Neural progenitor cell (in vitro differentiated cells): ENCODE measurements around the gene HTR2B. TPM values are rescaled to one million over a fixed set of nuclear protein-coding genes. Genes with fewer than 3 reads are reported as not detected.
"Not testable (repeated sequence)": the region's sequence is repeated elsewhere in the genome, so short reads cannot be mapped to it uniquely, and the experiment has no call there.

ENCODE experiments used
- DNase-seq: peaks from one replicate; pipeline ENCODE4 v3.0.0-alpha.2; 2016; ENCODE audit warnings: low spot score
- H2AFZ ChIP-seq: fragments of 200-600 bp; sonication (generic); replicated peaks from 2 replicates; pipeline ENCODE4 v1.6.1; 2016; ENCODE audit warnings: antibody characterized with exemption
- H3F3A ChIP-seq: fragments of 200-600 bp; sonication (generic); 2 replicates; pipeline ENCODE4 v1.6.1; 2016; ENCODE audit warnings: antibody characterized with exemption, low read depth
- H3K27ac ChIP-seq: fragments of 200-600 bp; sonication (generic); 2 replicates; pipeline ENCODE4 v1.5.1; 2016; ENCODE audit warnings: mild to moderate bottlenecking
- H3K27me3 ChIP-seq: fragments of 200-600 bp; sonication (generic); 2 replicates; pipeline ENCODE4 v1.6.1; 2016; ENCODE audit warnings: mild to moderate bottlenecking, moderate library complexity
- H3K36me3 ChIP-seq: fragments of 200-600 bp; sonication (generic); 2 replicates; pipeline ENCODE4 v1.5.1; 2016
- H3K4me1 ChIP-seq: fragments of 200-600 bp; sonication (generic); 2 replicates; pipeline ENCODE4 v1.6.1; 2016; ENCODE audit warnings: mixed run types
- H3K4me2 ChIP-seq: fragments of 200-600 bp; sonication (generic); 2 replicates; pipeline ENCODE4 v1.6.1; 2016
- H3K4me3 ChIP-seq: fragments of 200-600 bp; sonication (generic); 2 replicates; pipeline ENCODE4 v1.5.1; 2016
- H3K79me2 ChIP-seq: fragments of 200-600 bp; sonication (generic); 2 replicates; pipeline ENCODE4 v1.6.1; 2016; ENCODE audit warnings: low read depth
- H3K9ac ChIP-seq: fragments of 200-600 bp; sonication (generic); 2 replicates; pipeline ENCODE4 v1.6.1; 2016
- H3K9me3 ChIP-seq: fragments of 200-600 bp; sonication (generic); 2 replicates; pipeline ENCODE4 v1.5.1; 2016; ENCODE audit warnings: low read depth
- H4K20me1 ChIP-seq: fragments of 200-600 bp; sonication (generic); 2 replicates; pipeline ENCODE4 v1.6.1; 2016; ENCODE audit warnings: low read depth
- H3K27ac Mint-ChIP-seq: 3 replicates; pipeline ENCODE4 v1.8.0; 2021; ENCODE audit warnings: mixed read lengths
- H3K27me3 Mint-ChIP-seq: 2 replicates; pipeline ENCODE4 v1.8.0; 2022; ENCODE audit warnings: low read depth, mild to moderate bottlenecking, inconsistent platforms, moderate library complexity, mixed read lengths; ENCODE audit not compliant: insufficient read depth
- H3K36me3 Mint-ChIP-seq: 3 replicates; pipeline ENCODE4 v1.8.0; 2021; ENCODE audit warnings: mixed read lengths
- H3K4me1 Mint-ChIP-seq: 3 replicates; pipeline ENCODE4 v1.8.0; 2021; ENCODE audit warnings: mixed read lengths
- H3K4me3 Mint-ChIP-seq: 3 replicates; pipeline ENCODE4 v1.8.0; 2021; ENCODE audit warnings: mild to moderate bottlenecking, moderate library complexity, mixed read lengths
- H3K9me3 Mint-ChIP-seq: 3 replicates; pipeline ENCODE4 v1.8.0; 2020; ENCODE audit warnings: mixed read lengths
- CTCF ChIP-seq: fragments of 200-600 bp; sonication (generic); IDR thresholded peaks from 2 replicates; pipeline ENCODE4 v1.5.1; 2017; ENCODE audit warnings: antibody characterized with exemption, mild to moderate bottlenecking
- EZH2 ChIP-seq: fragments of 200-600 bp; sonication (generic); IDR thresholded peaks from 2 replicates; pipeline ENCODE4 v1.6.1; 2017; ENCODE audit warnings: antibody characterized with exemption, mild to moderate bottlenecking, moderate library complexity
- EZH2phosphoT487 ChIP-seq: fragments of 200-600 bp; sonication (generic); IDR thresholded peaks from 2 replicates; pipeline ENCODE4 v1.6.1; 2017; ENCODE audit warnings: antibody characterized with exemption
- total RNA-seq: library from RNA; depleted of rRNA; stranded (reverse); fragments of >200 nt; gene quantifications from 2 replicates; pipeline ENCODE4 v1.2.3, GENCODE V29; 2015; ENCODE audit warnings: low replicate concordance

The HTR2B gene
- total RNA-seq, 1 donor from 2014 or later: not detected

GRCh38 chr2:231100990-231101389 is 23.9 kb downstream of the HTR2B start:
- Mint-ChIP-seq H3K4me1 (no peaks in the 10 kb centered on the region), H3K27ac (no peak overlapping the region), H3K36me3 (peaks cover 18% of the 10 kb centered on the region), H3K27me3 (no peaks in the 10 kb centered on the region), H3K4me3 (no peak overlapping the region), H3K9me3 (peaks cover 3% of the 10 kb centered on the region)
- H3K79me2 ChIP-seq: no peaks in the 10 kb centered on the region
- peaks cover 10% of the 10 kb centered on the region for H3F3A ChIP-seq
- no peak for DNase-seq
- TF ChIP-seq EZH2phosphoT487: no peak
- no peak for TF ChIP-seq CTCF
- no peak for TF ChIP-seq EZH2
- no peaks in the 10 kb centered on the region for H3K9me3 ChIP-seq
- H3K9ac ChIP-seq: no peak overlapping the region
- H3K27ac ChIP-seq: no peak overlapping the region
- H3K4me2 ChIP-seq: no peak overlapping the region
- no peaks in the 10 kb centered on the region for H3K27me3 ChIP-seq
- no peak overlapping the region for H3K4me3 ChIP-seq
- H3K36me3 ChIP-seq: no peaks in the 10 kb centered on the region
- no peak overlapping the region for H2AFZ ChIP-seq
- H3K4me1 ChIP-seq: no peaks in the 10 kb centered on the region
- H4K20me1 ChIP-seq: no peaks in the 10 kb centered on the region

GRCh38 chr2:231100321-231100720 is 24.5 kb downstream of the HTR2B start:
- not testable (repeated sequence) for DNase-seq, H3K27me3 Mint-ChIP-seq, H3K27me3 ChIP-seq, H3K4me1 ChIP-seq, H3K79me2 ChIP-seq, H3K36me3 ChIP-seq, H2AFZ ChIP-seq, H3K27ac ChIP-seq, H3F3A ChIP-seq, H3K4me2 ChIP-seq, H4K20me1 ChIP-seq, H3K9ac ChIP-seq, H3K27ac Mint-ChIP-seq, H3K9me3 ChIP-seq, H3K4me1 Mint-ChIP-seq, H3K9me3 Mint-ChIP-seq, H3K4me3 ChIP-seq, H3K4me3 Mint-ChIP-seq
- peaks cover 21% of the 10 kb centered on the region for H3K36me3 Mint-ChIP-seq

GRCh38 chr2:231099918-231100317 is 24.9 kb downstream of the HTR2B start:
- Histone ChIP-seq H3F3A (peaks cover 10% of the 10 kb centered on the region), H3K36me3 (no peaks in the 10 kb centered on the region), H3K27ac (no peak overlapping the region), H3K4me1 (no peaks in the 10 kb centered on the region), H3K9ac (no peak overlapping the region), H3K79me2 (no peaks in the 10 kb centered on the region), H3K9me3 (no peaks in the 10 kb centered on the region), H4K20me1 (no peaks in the 10 kb centered on the region), H2AFZ (no peak overlapping the region), H3K4me2 (no peak overlapping the region), H3K4me3 (no peak overlapping the region), H3K27me3 (no peaks in the 10 kb centered on the region)
- Mint-ChIP-seq H3K27me3 (no peaks in the 10 kb centered on the region), H3K36me3 (peaks cover 23% of the 10 kb centered on the region), H3K27ac (no peak overlapping the region), H3K4me1 (no peaks in the 10 kb centered on the region), H3K4me3 (no peak overlapping the region), H3K9me3 (peaks cover 3% of the 10 kb centered on the region)
- DNase-seq: peak; percentile 41
- TF ChIP-seq EZH2phosphoT487 (no peak), CTCF (peak; percentile 49), EZH2 (no peak)

- peaks cover 3% of the 10 kb centered on the region for H3K9me3 Mint-ChIP-seq
- H3K27ac ChIP-seq: no peak overlapping the region
- H3K36me3 ChIP-seq: no peaks in the 10 kb centered on the region
- H3K79me2 ChIP-seq: no peaks in the 10 kb centered on the region
- no peak for DNase-seq
- H3K4me1 ChIP-seq: no peaks in the 10 kb centered on the region
- no peak overlapping the region for H3K9ac ChIP-seq
- H3K4me2 ChIP-seq: no peak overlapping the region
- no peak overlapping the region for H3K4me3 ChIP-seq
- H3K9me3 ChIP-seq: no peaks in the 10 kb centered on the region
- H3K27me3 Mint-ChIP-seq: no peaks in the 10 kb centered on the region
- H3F3A ChIP-seq: no peaks in the 10 kb centered on the region
- no peaks in the 10 kb centered on the region for H3K27me3 ChIP-seq
- H4K20me1 ChIP-seq: no peaks in the 10 kb centered on the region
- H3K36me3 Mint-ChIP-seq: peaks cover 40% of the 10 kb centered on the region
- no peak overlapping the region for H2AFZ ChIP-seq
- no peak overlapping the region for H3K4me3 Mint-ChIP-seq
- no peak for TF ChIP-seq EZH2
- no peak for TF ChIP-seq EZH2phosphoT487
- TF ChIP-seq CTCF: no peak
- no peak overlapping the region for H3K27ac Mint-ChIP-seq
- no peaks in the 10 kb centered on the region for H3K4me1 Mint-ChIP-seq
Measured at GRCh38 chr2:231094736-231095346, 30.0 kb downstream of the HTR2B start.
